ENCODE results near the gene FAM177B.

Gene FAM177B

DNA sequence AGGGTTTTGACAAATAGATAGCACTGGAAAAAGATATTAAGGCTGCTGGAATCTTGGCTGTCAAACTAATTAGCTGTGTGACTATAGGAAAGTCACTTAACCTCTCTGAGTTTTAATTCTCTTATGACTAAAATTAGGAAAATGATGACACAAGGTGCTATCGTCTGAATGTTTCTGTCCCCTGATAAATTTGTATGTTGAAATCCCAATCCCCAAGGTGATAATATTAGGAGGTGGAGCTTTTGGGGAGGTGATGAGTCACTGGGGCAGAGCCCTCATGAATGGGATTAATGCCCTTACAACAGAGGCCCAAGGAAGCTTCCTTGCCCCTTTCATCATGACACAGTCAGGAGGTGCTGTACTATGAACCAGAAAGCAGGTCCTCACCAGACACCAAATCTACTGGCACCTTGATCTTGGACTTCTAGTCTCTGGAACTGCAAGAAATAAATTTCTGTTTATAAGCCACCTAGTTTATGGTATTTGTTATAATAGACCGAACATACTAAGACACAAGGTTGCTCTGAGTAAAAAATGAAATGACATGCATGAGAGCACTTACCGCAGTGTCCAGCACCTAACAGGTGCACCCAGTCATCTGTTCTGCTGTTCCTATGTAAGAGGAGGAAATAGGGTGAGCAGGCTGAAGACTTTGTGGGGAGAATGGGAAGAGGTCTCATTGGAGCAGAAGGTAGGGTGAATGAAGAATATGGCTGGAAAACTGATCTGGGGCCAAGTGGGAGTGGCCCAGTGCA is 51.6 kb downstream of the FAM177B start:
- DNase-seq: no peak

DNA sequence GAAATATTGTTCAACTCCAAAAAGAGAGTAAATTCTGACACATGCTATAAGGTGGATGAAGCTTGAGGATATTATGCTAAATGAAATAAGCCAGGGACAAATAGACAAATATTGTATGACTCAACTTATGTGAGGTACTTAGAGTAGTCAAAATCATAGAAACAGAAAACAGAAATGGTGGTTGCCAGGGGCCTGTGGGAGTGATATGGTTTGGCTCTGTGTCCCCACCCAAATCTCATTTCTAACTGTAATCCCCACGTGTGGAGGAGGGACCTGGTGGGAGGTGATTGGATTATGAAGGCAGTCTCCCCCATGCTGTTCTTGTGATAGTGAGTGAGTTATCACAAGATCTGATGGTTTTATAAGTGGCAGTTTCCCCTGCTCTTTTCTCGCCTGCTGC is 53.1 kb downstream of the FAM177B start:
- no peak for DNase-seq

DNA sequence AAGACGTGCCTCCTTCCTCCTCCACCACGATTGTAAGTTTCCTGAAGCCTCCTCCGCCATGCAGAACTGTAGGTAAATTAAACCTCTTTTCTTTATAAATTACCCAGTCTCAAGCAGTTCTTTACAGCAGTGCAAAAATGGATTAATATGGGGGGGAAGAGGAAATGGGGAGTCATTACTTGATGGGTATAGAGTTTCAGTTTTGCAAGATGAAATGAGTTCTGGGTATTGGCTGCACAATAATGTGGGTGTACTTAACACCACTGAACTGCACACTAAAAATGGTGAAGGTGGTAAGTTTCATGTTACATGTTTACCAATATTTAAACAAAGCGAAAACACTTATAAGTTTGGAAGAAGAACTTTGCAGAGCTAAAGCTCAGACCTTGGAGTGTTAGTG is 53.5 kb downstream of the FAM177B start:
- no peak for DNase-seq

DNA sequence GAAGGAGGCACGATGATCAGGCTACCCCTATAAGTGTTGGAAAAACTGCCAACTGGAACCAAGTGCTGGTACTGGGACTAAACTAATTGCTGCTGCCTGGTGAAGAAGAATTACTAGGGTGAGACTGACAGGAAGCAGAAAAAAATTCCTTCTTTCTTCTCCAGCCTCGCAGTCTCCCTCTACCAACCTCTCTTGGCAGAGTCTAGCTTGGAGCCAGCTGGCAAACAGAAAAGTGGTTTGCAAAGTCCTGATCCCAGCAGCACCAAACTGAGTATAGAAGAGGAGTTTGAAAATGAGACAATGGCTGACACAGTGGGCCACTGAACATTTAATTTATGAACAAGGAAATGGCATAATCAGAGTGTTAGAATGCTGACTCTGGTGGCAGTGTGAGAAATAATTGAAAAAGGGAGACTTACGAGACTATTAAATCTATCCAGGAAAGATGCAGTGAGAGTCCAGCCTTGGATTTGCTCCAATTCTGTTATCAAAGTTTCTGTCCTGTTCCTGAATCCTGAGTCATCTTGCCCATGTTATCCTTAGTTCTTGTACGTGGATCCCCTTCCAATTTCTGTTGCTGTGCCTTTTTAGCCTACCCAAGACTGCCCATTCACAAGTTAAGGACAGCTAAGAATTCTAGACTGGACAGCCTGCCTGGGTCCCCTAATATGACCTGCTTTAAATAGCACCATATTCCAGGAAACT is 54.2 kb downstream of the FAM177B start:
- no peak for DNase-seq

DNA sequence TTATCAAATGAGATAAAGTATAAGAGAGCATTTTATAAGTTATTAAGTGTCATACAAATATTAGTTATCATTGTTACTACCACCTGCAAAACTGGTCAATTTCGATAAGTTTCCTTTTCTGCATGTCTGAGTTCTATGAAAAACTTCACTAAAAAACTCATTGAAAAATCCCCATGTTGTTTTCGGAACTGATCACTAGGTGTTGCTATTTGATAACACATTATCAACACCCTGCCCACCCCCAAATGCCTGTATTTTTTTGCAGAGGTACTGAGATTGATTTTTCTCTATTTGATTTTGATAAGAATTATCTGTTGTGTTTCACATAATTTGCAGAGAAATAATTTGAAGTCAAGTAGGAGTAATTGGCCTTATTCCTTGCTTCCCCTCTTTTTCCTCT is 55.7 kb downstream of the FAM177B start:
- DNase-seq: no peak

DNA sequence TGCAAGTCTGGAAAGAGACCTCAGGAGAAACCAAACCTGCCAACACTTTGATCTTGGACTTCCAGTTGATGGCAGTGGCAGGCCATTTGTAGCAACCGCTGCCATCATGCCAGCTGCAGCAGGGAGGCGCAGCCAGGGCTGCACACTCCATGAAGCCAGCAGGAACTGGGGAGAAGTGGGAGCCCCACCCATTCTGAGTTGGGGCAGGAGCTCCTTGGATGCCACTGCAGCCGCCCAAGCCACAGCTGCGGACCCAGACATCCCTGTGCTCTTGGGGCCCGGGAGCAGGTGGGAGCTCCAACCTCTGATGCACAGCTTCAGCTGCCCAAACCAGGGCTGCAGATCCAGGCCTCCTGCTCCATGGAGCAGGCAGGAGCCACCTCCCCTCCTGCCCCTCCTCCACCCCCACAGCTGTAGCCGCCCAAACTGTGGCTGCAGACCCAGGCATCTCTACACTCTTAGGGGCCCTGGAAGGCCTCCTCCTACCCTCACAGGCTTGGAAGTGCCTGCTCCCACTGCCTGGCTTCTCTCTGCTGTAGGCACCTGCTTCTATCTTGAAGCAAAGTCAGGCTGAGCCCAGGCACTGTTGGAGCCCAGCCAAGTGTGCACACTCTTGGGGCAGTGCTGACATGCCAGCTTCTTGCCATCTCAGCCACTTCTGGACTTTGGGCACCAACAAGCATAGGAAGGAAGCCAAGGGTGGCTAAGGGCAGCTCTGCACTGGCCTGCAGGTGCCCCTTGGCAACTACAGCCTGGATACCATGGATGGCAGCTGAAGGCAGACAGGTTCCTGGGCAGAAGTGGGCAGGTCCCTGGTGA is 57.9 kb downstream of the FAM177B start:
- DNase-seq: no peak

DNA sequence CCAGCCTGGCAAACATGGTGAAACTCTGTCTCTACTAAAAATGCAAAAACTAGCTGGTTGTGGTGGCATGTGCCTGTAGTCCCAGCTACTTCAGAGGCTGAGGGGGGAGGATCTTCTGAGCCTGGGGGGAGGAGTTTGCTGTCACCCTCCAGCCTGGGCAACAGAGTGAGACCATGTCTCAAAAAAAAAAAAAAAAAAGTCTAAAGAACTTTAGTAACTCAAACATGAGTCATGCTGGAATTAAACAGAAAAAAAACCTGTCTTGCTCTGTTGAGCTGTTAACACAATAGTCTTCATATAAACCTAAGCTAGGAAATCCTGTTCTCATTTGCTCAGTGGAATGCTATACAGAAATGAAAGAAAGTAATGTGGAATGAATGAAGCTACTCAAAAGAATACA is 61.1 kb downstream of the FAM177B start:
- DNase-seq: no peak

DNA sequence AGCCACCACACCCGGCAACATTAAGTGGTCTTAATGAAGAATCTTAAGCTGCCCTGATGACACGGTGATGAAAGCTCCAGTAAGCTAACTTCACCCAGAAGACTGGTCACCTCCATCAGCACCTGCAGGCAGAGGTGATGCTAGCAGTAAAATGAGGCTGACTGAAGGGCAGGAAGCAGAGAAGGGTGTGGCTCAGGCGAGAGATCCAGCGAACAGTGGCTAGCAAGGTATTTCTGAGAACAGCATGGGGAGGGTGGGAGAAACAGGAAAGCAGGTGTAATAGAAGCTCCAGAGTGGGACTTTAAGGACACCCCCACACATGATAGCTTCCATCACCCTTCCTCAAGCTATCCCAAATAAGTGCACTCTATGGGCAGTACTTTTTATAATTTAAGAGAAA is 62.0 kb downstream of the FAM177B start:
- no peak for DNase-seq
